NOMO-1 treated with dmso at 0.1 percent for 144 hours (cell line): ENCODE results near the gene USP2.
A peak's percentile ranks its signal among the peaks of the same experiment; 100 is the strongest.

Experiments
- DNase-seq: peaks from one replicate; lab custom pipeline; 2025; ENCODE audit not compliant: unreplicated experiment; lab: John Stamatoyannopoulos, UW

Gene USP2, protein sequence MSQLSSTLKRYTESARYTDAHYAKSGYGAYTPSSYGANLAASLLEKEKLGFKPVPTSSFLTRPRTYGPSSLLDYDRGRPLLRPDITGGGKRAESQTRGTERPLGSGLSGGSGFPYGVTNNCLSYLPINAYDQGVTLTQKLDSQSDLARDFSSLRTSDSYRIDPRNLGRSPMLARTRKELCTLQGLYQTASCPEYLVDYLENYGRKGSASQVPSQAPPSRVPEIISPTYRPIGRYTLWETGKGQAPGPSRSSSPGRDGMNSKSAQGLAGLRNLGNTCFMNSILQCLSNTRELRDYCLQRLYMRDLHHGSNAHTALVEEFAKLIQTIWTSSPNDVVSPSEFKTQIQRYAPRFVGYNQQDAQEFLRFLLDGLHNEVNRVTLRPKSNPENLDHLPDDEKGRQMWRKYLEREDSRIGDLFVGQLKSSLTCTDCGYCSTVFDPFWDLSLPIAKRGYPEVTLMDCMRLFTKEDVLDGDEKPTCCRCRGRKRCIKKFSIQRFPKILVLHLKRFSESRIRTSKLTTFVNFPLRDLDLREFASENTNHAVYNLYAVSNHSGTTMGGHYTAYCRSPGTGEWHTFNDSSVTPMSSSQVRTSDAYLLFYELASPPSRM

DNA sequence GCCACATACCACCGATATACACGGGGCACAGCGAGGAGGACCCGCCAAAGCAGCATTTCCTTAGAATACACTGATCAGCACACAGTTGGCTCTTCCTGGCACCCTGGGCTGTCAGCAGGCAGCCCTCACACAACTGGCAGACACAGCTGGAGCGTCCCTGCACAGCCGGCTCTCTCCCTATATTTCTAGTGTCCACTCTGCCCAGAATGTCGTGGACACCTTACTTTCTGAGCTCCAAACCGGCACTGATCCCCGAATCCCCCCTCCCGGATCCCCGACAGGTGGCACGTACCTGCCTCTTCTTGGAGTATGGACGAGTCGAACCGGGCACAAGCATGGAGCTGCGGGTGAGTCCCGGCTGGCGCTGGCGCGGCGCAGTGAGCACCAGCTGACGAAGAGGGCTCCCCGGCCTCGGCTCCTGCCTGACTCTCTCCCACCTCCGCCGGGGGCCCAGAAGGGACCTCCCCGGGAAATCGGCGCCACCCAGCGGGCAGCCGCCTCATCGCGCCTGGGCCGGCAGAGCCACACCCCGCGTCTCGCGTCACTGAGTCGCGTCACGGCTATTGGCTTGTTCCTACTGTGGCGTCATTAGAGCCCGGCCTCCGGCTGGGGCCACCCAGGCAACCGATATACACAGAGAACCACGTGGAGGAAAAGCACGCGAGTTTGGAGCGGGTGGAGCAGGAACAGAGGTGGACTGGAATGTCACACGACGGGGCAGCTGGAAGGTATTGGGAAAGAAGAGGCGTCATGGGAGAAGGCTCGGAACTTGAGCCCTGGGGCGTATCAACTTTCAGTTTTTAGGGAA is at the start of gene USP2:
Gene USP2, minus strand, starts transcription at position 510 of the 808 bp plus-strand sequence. CDS start 8,210 bp downstream, outside the sequence.
- DNase-seq = peak; percentile 83

DNA sequence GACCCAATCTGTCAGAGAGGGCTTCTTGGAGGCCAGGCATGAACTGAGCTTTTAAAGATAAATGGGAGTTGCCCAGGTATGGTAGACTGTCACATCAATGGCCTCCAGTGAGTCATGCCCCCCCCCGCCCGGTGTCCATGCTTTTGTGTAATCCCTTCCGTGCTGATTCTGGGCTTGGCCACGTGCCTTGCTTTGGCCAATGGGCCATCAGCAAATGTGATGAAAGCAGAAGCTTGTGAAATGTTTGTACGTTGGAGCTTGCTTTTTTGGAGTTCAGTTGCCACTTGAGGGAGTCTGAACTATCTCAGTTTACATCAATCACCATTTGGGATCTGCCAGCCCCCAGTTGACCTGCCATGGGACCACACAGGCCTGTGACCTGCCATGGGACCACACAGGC is 45.8 kb upstream of the USP2 start:
- no peak for DNase-seq

DNA sequence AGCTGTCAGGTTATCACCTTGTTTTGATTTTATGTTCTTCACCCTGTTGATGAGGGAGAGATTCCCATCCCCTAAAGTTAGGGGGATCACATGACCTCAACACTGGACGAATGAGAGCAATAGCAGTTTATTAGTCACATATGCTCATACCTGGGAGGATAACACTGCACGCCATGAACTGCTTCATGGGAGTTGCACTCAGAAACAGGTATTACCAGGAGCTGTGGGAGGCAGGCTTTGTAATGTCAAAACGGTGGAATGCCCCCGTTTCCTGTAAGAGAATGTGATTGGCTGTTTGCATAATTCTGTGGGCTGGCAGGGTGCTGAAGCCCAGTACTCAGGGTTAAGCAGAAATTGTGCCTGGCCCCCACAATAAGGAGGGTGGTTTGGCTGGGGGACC is 44.7 kb upstream of the USP2 start:
- no peak for DNase-seq

DNA sequence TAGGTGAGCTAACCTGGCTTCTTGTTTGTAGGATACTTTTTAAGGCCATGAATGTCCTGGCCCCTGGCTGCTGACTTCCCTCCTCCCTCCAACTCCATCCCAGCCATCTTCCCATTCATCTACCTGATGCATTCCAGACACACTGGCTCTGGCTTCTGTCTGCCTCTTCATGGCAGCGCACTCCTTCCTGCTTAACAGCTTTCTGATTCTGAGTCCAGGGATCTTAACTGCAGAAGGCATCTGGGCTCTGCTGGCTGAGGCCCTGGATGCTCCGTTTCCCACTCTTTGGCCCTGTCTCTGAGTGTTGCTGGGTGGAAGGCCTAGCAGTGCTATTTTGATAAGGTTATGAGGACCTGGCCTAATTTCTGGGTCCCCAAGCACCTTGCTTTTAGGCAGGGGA is 43.3 kb upstream of the USP2 start:
- no peak for DNase-seq

DNA sequence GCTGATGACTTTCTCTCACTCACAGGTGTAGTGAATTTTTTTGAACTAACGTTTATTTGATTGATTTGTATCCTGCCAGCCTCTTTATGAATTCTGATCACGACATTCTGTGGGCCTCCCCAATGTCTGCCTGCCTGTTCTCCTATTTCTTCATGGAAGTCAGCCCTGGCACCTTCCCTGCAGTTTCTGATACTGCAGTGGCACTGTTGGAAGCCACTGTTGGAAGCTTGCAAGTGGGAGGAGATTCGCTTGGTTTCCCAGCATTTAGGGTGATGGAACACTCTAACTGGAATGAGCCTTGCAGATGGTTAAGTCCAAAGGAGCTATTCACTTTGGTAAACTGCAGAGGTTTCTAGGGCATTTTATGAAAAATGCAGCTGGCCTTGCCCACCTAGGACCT is 42.8 kb upstream of the USP2 start:
- DNase-seq = no peak

DNA sequence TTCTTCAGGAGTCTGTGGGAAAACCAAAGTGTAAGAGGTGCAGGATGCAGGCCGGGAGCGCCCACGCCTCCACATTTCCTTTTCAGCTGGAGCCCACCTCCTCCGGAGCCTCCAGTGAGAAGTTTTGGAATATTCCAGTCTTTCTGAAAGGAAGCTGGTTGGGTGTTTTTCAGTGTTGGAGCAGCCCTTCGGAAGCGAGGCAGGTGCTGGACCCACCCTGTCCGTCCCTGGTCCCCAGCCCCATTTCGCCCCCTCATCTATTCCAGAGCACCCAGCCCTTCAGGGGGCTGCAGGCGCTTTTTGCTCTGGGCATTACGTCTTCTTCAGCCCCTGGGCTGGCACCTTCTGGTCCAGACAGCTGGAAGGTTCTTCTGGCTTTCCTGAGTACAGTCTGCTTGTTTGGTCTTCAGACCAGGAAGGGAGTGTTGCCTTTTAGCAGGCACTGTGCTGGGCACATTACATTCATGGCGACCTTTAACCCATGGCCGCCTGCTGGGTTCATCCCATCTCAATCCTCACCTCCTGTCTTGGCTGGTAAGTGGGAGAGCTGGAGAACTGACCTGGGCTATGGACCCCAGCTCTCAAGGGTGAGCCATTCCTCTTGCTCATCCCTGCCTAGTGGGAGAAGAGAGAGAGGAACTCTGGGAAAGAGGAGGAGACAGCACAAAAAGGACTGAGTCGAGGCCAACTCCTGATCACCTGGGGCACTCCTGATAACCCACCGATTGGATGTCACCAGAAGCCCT is 42.2 kb upstream of the USP2 start:
- no peak for DNase-seq

DNA sequence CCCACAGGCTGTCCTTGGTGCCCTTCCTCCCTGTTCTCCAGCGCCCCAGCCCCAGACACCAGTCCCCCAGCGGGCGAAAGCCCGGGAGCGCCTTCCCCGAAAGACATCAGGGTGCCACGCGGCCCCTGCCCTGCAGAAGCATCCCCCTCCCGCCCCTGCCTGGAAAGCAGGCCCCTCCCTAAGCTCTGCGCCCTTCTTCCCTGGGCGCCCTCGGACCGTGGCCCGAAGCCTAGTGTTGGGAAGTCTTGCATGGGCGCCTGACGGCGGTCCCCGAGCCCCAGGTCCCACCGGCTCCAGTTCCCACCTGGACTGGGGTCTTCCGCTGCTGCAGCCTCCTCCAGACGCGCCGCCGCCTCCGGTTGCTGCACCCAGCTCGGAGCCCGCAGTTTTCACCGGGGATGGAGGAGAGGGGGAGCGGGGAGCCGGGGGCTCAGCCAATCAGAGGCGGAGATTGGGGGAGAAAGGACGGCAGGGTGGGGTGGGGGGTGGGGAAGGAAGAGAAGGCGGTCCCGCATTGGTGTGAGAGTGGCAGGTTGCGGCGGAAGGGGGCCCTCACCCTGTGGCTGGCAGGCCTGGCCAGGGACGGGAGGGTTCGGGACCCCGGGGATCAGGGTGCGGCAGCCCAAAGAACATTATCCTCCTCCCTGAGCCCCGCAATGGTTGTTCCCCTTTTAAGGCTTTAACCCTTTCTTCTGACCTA is 41.5 kb upstream of the USP2 start, which contains the start of gene THY1:
Gene THY1, minus strand, starts transcription at position 364 of the 700 bp plus-strand sequence. CDS start 2,267 bp downstream, outside the sequence.
- no peak for DNase-seq

DNA sequence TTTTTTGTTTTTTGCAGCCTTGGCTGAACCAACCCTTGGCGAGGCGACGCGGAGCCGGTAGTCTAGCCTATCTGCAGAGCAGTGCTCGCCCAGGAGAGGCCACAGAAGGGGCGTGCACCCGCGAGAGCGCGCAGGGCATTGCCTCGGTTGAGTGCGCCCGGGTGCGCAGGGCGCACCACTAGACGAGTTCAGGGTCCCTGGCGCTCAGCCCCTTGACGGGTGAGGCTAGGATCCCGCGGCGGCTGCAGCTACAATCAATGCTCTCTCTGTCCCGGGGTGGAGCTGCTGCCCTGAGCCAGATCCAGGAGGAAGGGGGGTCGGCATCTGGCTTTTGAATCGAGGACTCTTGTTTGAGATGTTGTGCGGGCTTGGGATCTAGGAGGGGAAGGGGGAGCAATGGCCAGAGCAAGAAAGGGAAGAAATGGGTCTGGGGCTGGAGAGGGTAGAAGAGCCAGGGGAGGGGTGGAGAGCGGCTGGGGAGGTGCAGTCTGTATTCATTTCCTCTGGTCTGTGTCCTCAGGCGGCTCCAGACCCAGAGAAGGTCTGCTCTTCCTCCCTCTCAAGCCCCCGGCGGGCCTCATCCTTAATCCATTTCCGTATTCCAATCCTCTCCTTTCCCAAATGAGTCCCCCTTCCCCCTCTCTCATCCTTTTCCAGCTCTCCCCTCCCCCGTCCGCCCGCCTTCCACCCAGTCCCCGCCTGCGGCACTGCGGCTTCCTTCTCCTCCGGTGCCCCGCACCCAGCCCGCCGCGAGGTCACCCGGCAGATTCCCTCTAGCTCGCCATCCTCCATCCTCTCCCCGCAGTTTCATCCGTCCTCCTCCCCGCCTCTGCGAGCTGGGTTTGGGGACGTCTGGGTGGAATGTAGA is 40.7 kb upstream of the USP2 start:
- no peak for DNase-seq

DNA sequence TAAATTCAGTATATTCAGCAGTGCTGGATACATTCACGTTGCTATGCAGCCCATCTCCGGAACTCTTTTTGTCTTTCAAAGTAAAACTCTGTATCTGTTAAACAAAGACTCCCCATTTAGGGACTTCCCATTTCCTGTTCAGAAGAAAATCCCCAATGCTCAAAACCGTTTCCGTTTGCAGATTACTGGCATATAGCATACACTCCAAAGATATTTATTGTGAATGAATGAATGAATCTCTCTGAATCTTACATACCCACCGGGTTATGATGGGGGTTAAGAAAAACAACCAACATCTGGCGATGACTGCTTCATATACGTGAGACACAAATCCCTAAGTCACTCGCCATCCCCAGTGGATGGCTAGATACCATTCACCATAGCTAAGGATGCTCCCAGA is 39.9 kb upstream of the USP2 start:
- no peak for DNase-seq

DNA sequence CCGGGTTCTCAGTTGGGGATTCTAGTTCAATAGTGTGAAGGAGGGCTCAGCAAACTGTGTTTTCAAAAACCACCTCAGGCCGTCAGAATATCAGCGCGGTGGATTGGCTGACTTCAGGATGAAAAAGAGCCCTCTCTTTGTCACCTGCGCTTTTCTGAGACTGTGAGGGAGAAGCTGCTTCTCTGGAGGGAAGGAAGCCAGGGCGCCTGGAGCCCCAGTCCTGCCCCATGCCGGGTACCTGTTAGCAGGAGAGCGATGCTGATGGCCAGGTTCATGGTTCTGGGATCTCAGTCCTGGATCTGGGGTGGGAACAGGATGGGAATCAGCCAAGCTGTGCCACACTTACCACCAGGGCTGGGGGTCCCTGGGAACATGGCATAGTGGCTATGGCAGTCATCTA is 39.1 kb upstream of the USP2 start:
- no peak for DNase-seq

DNA sequence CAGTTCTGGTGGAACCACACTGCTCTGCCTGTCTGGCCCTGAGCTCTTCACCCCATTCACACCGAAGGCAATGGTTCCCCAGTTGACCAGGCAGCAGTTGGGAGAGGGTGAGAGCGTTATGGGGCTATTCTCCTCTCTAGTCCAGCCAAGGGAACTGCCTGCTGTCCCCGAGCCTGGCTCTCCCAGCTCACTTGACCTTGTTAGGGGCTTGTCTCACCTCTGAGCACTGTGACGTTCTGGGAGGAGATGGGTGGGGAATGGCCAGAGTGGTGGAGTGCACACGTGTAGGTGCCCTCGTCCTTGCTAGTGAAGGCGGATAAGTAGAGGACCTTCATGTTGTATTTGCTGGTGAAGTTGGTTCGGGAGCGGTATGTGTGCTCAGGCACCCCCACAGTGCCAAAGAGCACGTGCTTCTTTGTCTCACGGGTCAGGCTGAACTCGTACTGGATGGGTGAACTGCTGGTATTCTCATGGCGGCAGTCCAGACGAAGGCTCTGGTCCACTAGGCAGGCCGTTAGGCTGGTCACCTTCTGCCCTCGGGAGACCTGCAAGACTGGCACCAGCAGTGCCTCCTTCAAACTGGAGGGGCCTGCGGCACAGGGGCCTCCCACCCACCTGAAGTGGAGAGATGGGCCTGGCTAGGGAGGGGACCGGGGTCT is 38.5 kb upstream of the USP2 start:
- DNase-seq = no peak

DNA sequence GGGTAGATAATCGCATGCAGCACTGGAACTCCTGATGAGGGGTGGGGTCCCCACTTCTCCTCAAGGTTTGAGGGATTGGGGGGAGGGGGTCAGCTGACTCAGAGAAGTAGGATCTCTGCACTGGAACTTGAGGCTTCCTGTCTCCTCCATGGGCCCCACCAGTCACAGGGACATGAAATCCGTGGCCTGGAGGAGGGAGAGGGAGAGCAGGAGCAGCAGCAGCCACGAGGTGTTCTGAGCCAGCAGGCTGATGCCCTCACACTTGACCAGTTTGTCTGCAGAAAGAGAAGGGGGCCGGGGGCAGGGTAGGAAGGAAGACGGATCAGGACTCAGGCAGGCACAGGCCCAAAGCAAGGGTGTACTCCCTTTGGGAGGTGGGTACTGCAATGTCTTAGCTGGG is 37.8 kb upstream of the USP2 start:
- no peak for DNase-seq

DNA sequence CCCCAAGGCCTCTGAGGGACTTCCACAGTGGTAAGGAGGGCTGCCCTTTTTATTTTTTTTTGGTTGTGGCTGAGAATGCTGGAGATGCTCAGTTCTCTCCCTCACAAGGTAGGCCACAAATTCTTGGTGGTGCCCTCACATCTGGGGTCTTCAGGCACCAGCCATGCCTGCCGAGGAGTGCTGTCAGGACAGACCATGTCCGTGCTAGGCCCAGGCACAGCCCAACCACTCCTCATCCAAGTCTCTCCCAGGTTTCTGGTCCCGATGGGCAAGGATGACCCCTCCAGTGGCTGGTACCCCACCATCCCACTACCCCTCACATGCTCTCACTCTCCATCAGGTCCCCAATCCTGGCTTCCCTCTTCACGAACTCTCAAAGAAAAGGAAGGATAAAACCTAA is 37.3 kb upstream of the USP2 start:
- no peak for DNase-seq

DNA sequence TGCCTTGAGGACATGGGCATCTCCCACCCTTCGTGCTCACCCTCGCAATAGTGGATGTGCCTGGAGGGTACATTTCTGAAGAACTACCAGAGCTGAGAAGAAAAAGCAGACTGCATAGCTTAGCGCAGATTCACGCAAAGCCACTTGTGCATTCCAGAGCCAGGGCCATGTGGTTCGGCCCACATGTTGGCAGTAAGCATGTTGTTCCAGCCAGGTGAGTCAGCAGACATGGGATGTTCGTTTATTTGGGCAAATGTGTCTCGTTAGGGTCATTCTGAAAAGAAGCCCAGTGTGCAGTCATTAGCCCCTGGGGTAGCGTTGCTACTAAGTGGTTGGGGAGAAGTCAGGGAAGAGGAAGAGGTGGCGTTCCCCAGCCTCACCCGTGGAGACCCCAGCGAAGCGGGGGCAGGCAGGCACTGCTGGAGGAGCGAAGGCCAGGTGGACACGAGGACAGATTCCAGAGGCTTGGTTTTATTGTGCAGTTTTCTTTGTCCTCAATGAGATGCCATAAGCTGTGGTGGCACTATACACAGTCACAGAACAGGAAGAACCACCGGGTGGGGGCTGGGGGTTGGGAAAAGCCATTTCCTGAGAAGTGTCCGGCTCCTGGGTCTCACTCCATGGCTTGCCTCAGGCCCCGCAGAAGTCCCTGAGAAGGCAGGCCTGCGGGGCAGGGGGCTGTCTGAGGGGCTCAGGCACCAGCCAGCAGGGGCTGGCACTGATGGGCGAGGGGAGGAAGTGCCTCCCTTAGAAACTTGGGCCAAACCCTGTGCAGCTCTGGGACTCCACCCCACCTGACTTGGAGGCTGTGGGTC is 36.4 kb upstream of the USP2 start:
- DNase-seq = no peak

DNA sequence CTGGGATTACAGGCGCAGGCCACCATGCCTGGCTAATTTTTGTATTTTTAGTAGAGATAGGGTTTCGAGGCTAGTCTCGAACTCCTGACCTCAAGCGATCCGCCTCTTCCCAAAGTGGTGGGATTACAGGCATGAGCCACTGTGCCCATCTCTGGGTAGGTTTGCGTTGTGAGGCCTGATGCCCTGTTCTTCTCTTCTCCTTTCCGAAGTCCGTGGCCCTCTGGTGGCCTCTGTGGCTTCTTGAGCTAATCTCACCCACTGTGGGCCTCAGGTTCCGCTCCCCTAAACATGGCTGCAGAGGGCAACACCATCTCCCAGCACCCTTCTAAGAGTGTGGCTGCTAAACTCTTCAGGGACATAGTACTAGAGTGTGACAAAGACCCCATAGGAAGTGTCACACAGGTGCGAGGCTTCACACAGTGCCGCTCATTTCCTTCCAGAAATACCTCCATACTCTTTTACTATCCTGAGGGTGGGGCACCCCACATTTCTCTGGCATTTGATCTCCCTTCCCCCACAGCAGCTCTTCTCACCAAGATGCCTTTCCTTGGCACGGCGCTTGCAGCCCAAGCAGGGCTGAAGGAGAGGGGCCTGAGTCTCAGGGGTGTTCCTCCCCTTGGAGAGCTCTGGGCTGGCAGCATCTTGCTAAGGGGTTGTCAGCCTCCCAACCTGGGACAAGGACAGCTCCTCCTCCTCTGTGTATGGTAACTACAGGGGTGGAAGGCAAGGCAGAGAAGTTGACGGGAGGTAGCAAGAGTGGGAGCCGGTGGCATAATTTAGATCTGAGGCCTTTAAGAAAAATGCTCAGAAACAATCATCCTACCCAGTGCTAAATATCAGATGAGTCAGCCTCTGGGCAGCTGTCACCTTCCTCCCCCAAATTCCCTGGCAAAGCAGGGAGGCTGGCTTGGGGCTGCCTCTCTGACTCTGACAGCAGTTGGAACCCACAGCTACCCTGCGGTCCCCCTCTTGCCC is 35.4 kb upstream of the USP2 start:
- DNase-seq = no peak

DNA sequence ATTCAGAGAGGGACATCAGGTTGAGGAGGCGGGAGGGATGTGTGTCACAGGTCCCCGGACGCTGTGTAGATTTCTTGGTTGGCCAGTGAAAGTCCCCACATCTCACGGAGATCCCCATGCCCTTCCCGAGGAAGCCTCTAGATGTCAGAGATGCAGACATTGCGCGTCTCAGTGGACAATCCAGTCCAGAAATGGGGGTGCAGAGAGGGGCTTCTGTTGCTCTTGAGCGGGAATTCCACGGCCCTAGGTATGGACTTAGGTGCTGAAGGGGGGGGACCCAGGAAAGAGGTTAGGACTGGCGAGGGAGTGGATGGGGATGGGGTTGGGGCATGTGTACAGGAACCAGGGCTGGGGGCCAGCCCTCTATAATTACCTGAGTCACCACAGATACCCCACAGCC is 34.5 kb upstream of the USP2 start:
- no peak for DNase-seq

DNA sequence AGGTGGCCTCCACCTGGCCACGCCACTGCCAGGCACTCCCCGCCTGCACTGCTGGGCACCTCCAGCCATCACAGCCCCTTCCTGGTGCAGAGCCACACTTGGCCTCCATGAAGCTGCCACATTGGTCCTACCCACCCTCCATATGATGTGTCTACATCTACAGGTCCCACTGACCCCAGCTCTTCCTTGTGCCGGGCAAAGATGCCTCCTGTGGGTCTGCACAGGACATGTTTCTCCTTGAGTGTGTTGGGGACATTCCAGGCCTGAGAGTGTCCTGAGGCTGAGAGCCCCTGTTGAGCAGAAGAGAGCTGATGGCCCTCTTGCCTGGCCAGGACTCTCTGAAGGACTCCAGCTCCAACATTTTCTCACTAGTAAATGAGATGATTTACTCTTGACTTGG is 34.0 kb upstream of the USP2 start:
- no peak for DNase-seq
